Psoas muscle (tissue), 8 donors: ENCODE results near the gene CYP26B1. TPM values are rescaled to one million over a fixed set of nuclear protein-coding genes. Genes with fewer than 3 reads are reported as not detected.

Source experiments
- ATAC-seq, 4 donors: fragments of 200-7000 bp; cut with Tn5 transposase; one replicate each; pipeline ENCODE4 v1.9.1; 2020; ENCODE audit warnings: moderate library complexity in 3 of 4, mild to moderate bottlenecking in 2 of 4
- DNase-seq, 2 donors: peaks; one replicate each; pipeline ENCODE4 v3.0.0-alpha.2; 2020
- H3K27ac ChIP-seq: fragments of 200-600 bp; one replicate; pipeline ENCODE4 v1.8.0; 2022
- H3K27me3 ChIP-seq, 3 donors: fragments of 200-600 bp in 1 of 3; one replicate each; pipeline versions ENCODE4 v1.6.1 to v1.8.0; 2013 to 2022; ENCODE audit warnings: low read length in 2 of 3, mild to moderate bottlenecking in 2 of 3, moderate library complexity in 1 of 3; ENCODE audit not compliant: insufficient read depth in 3 of 3
- H3K36me3 ChIP-seq, 2 donors: fragments of 200-600 bp in 1 of 2; one replicate each; pipeline versions ENCODE4 v1.6.1 to v1.8.0; 2013 to 2022; ENCODE audit warnings: low read depth in 1 of 2, mild to moderate bottlenecking in 1 of 2, moderate library complexity in 1 of 2; ENCODE audit not compliant: insufficient read depth in 1 of 2
- H3K4me1 ChIP-seq: fragments of 200-600 bp; one replicate; pipeline ENCODE4 v1.8.0; 2022
- H3K4me3 ChIP-seq: fragments of 200-600 bp; one replicate; pipeline ENCODE4 v1.8.0; 2022; ENCODE audit warnings: mild to moderate bottlenecking
- H3K9me3 ChIP-seq: fragments of 200-600 bp; one replicate; pipeline ENCODE4 v1.8.0; 2022
- CTCF ChIP-seq: fragments of 200-600 bp; IDR thresholded peaks from one replicate; pipeline ENCODE4 v1.8.0; 2022; ENCODE audit warnings: antibody characterized with exemption
- WGBS, 3 donors: extraction: QIAGEN DNeasy Blood & Tissue Kit; methylation state at CpG; one replicate each; pipeline versions ENCODE4 v1.1.6 to v1.1.7; 2013; 5-methylcytosine and 5-hydroxymethylcytosine counted together
- intact Hi-C, 2 donors: fragments of 100-400 bp; cut with DNase I; formaldehyde crosslinking; loops; one replicate each; pipeline versions ENCODE4 v1.11.0 to v1.14.2; 2022
- polyA plus RNA-seq, 3 donors: library from polyadenylated mRNA; stranded (reverse); fragments of 200-250 nt; gene quantifications; one replicate each; pipeline ENCODE4 v1.2.3, GENCODE V29; 2013
- total RNA-seq, 4 donors: library from RNA; stranded (reverse); fragmentation: NEBNext Ultra II Directional in 2 of 4; extraction: Animal tissue kit (Norgen Biotek cat#: 25700) in 2 of 4; gene quantifications; one replicate each; pipeline versions ENCODE4 v1.2.1 to v1.2.4, GENCODE V29; 2021 to 2023
- donor health status: healthy with polysubstance abuse.
- donor health status: DM: no; HTN: no; CAD: no; lungs with moderate emphysema.
- donor health status: Bipolar disorder and iron deficiency.
- donor health status: healthy.
- donor health status: DM: yes; HTN: yes; CAD: no.
- donor health status: DM: no; HTN: no; CAD: no.
- donor health status: DM: no; HTN: no; CAD: no.
- donor health status: DM: yes; HTN: yes; CAD: no.

Gene CYP26B1
- total and polyA plus RNA-seq, 7 donors: 0.39 to 4.5 (median 1.3) TPM

- Histone ChIP-seq H3K36me3 (no peaks in the 10 kb centered on the region), H3K4me1 (no peaks in the 10 kb centered on the region), H3K27ac (no peak overlapping the region), H3K9me3 (no peaks in the 10 kb centered on the region), H3K4me3 (no peak overlapping the region), H3K27me3 (peaks cover 0 to 6% (median 2%) of the 10 kb centered on the region in 3 donors)
- DNase-seq (no peak), ATAC-seq (no peak)
- intact Hi-C loops: no loop called here
- 79 to 97% (median 94%) methylated on average over 6 of the region's 6 CpGs for WGBS, 3 donors
- no peak for TF ChIP-seq CTCF
Measured at GRCh38 chr2:72118951-72119350, 28.7 kb downstream of the CYP26B1 start.

- intact Hi-C loops: no loop called here
- DNase-seq (no peak), ATAC-seq (no peak)
- 92 to 97% (median 96%) methylated on average over 6 of the region's 6 CpGs for WGBS, 3 donors
- Histone ChIP-seq H3K27ac (no peak overlapping the region), H3K4me1 (no peaks in the 10 kb centered on the region), H3K4me3 (no peak overlapping the region), H3K36me3 (no peaks in the 10 kb centered on the region), H3K9me3 (no peaks in the 10 kb centered on the region), H3K27me3 (peaks cover 0 to 6% (median 2%) of the 10 kb centered on the region in 3 donors)
- no peak for TF ChIP-seq CTCF
Measured at GRCh38 chr2:72118386-72118785, 29.3 kb downstream of the CYP26B1 start.

- no peaks in the 10 kb centered on the region for H3K36me3 ChIP-seq
- H3K27ac ChIP-seq: no peak overlapping the region
- WGBS, 3 donors: 92 to 98% (median 94%) methylated on average over 10 of the region's 10 CpGs
- DNase-seq (no peak), ATAC-seq (no peak)
- intact Hi-C loops: no loop called here
- H3K9me3 ChIP-seq: no peaks in the 10 kb centered on the region
- H3K27me3 ChIP-seq: peaks cover 0 to 4% (median 2%) of the 10 kb centered on the region in 3 donors
- TF ChIP-seq CTCF: no peak
- H3K4me3 ChIP-seq: no peak overlapping the region
- no peaks in the 10 kb centered on the region for H3K4me1 ChIP-seq
Measured at GRCh38 chr2:72117718-72118117, 29.9 kb downstream of the CYP26B1 start.

- intact Hi-C loops: no loop called here
Measured at GRCh38 chr2:72117029-72117428, 30.6 kb downstream of the CYP26B1 start.

More at GRCh38 chr2:72117029-72117428, 30.6 kb downstream of the CYP26B1 start:
- DNase-seq: no peak
- Histone ChIP-seq H3K4me3 (no peak overlapping the region), H3K4me1 (no peaks in the 10 kb centered on the region), H3K27ac (no peak overlapping the region), H3K36me3 (no peaks in the 10 kb centered on the region), H3K9me3 (no peaks in the 10 kb centered on the region), H3K27me3 (peaks cover 0 to 3% (median 2%) of the 10 kb centered on the region in 3 donors)
- TF ChIP-seq CTCF: no peak
- no peak for ATAC-seq
- 83 to 89% (median 85%) methylated on average over 6 of the region's 6 CpGs for WGBS, 3 donors
